ENCODE measurements around the gene RAI1. TPM values are rescaled to one million over a fixed set of nuclear protein-coding genes. Genes with fewer than 3 reads are reported as not detected.

RAI1 gene
- total and polyA plus RNA-seq, 10 of the 15 experiments (the other 5 are each of a cell fraction or from before 2014, with no cell fraction given) = 0.66 to 37.7 (median 6.0) TPM

DNA sequence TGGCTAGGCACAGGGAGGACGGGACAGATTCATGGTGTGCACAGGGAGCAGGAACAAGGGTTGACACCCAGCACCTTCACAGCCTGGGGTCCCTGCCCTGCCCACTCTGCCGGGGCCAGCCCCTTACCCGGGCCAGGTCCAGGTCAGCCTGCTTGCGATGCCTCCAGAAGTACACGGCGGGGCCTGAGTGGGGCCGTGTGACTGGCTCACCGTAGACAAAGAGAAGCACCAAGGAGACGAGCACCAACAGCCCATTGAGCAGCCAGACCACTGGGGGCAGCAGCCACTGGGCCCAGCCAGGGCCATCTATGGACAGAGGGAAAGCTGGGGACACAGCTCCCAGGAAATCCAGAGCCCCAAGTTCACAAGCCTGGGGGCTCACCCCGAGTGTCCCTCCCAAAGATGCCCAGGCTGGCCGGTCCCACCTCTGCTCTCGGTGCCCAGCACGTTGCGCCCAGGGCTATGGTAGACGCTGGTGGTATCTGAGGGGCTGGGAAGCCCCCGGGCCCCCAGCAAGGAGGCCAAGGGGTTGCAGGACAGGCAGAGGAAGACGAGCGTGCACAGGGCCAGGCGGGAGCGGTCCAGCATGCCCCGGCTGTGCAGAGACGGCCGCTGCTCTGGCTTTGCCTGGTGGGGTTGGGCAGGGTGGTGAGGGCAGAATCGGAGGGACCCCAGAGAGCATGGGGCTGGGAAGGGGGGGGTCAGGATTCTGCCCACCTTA is 135.7 kb downstream of the RAI1 start:
- in situ Hi-C loops (cut with MboI) = no loop called here
- BruUV-seq (replicated peaks) = no TSS peak
- TF ChIP-seq NBN (IDR thresholded peaks at IDR 0.05) (no peak), POLR2AphosphoS2 (IDR thresholded peaks at IDR 0.05; ENCODE audit: low read depth, low read length) (no peak), FOXM1 (IDR thresholded peaks at IDR 0.05; ENCODE audit: low read depth, low read length) (no peak), SMAD1 (IDR thresholded peaks at IDR 0.05; ENCODE audit: low read depth, partially characterized antibody) (no peak), KAT2A (conservative IDR thresholded peaks at IDR 0.05; ENCODE audit: control insufficient read depth, low read depth, low read length) (no peak), SMC3 (IDR thresholded peaks at IDR 0.05; ENCODE audit: borderline replicate concordance, low read length) (no peak), MXI1 (IDR thresholded peaks at IDR 0.05; ENCODE audit: low read depth, low read length) (no peak), CREM (IDR thresholded peaks at IDR 0.05; ENCODE audit: low read depth) (no peak), ZNF274 (IDR thresholded peaks at IDR 0.05; ENCODE audit: insufficient read depth, insufficient read length) (no peak), MYC (IDR thresholded peaks at IDR 0.05; ENCODE audit: insufficient read depth, insufficient read length, insufficient replicate concordance, low read length, severe bottlenecking) (no peak)
- TF ChIP-seq, protein P1, sequence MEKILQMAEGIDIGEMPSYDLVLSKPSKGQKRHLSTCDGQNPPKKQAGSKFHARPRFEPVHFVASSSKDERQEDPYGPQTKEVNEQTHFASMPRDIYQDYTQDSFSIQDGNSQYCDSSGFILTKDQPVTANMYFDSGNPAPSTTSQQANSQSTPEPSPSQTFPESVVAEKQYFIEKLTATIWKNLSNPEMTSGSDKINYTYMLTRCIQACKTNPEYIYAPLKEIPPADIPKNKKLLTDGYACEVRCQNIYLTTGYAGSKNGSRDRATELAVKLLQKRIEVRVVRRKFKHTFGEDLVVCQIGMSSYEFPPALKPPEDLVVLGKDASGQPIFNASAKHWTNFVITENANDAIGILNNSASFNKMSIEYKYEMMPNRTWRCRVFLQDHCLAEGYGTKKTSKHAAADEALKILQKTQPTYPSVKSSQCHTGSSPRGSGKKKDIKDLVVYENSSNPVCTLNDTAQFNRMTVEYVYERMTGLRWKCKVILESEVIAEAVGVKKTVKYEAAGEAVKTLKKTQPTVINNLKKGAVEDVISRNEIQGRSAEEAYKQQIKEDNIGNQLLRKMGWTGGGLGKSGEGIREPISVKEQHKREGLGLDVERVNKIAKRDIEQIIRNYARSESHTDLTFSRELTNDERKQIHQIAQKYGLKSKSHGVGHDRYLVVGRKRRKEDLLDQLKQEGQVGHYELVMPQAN (conservative IDR thresholded peaks at IDR 0.05) = no peak
- TF ChIP-seq, protein P2, sequence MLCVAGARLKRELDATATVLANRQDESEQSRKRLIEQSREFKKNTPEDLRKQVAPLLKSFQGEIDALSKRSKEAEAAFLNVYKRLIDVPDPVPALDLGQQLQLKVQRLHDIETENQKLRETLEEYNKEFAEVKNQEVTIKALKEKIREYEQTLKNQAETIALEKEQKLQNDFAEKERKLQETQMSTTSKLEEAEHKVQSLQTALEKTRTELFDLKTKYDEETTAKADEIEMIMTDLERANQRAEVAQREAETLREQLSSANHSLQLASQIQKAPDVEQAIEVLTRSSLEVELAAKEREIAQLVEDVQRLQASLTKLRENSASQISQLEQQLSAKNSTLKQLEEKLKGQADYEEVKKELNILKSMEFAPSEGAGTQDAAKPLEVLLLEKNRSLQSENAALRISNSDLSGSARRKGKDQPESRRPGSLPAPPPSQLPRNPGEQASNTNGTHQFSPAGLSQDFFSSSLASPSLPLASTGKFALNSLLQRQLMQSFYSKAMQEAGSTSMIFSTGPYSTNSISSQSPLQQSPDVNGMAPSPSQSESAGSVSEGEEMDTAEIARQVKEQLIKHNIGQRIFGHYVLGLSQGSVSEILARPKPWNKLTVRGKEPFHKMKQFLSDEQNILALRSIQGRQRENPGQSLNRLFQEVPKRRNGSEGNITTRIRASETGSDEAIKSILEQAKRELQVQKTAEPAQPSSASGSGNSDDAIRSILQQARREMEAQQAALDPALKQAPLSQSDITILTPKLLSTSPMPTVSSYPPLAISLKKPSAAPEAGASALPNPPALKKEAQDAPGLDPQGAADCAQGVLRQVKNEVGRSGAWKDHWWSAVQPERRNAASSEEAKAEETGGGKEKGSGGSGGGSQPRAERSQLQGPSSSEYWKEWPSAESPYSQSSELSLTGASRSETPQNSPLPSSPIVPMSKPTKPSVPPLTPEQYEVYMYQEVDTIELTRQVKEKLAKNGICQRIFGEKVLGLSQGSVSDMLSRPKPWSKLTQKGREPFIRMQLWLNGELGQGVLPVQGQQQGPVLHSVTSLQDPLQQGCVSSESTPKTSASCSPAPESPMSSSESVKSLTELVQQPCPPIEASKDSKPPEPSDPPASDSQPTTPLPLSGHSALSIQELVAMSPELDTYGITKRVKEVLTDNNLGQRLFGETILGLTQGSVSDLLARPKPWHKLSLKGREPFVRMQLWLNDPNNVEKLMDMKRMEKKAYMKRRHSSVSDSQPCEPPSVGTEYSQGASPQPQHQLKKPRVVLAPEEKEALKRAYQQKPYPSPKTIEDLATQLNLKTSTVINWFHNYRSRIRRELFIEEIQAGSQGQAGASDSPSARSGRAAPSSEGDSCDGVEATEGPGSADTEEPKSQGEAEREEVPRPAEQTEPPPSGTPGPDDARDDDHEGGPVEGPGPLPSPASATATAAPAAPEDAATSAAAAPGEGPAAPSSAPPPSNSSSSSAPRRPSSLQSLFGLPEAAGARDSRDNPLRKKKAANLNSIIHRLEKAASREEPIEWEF (IDR thresholded peaks at IDR 0.05; ENCODE audit: insufficient replicate concordance, low read depth, low read length) = no peak
- TF ChIP-seq, protein P3, sequence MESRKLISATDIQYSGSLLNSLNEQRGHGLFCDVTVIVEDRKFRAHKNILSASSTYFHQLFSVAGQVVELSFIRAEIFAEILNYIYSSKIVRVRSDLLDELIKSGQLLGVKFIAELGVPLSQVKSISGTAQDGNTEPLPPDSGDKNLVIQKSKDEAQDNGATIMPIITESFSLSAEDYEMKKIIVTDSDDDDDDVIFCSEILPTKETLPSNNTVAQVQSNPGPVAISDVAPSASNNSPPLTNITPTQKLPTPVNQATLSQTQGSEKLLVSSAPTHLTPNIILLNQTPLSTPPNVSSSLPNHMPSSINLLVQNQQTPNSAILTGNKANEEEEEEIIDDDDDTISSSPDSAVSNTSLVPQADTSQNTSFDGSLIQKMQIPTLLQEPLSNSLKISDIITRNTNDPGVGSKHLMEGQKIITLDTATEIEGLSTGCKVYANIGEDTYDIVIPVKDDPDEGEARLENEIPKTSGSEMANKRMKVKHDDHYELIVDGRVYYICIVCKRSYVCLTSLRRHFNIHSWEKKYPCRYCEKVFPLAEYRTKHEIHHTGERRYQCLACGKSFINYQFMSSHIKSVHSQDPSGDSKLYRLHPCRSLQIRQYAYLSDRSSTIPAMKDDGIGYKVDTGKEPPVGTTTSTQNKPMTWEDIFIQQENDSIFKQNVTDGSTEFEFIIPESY (IDR thresholded peaks at IDR 0.05) = no peak

More for the DNA sequence above, 135.7 kb downstream of the RAI1 start:
- intact Hi-C loops (cut with micrococcal nuclease; ENCODE audit: unreplicated experiment) = no loop called here
- ChIA-PET POLR2A (no interaction called here), CTCF (no interaction called here), RAD21 (ENCODE audit: unreplicated experiment) (interaction anchor here (0.9 to 1.5 kb wide), 2 partner anchors 19 to 43 kb away, joined by 3 to 5 read pairs; partner anchors contain the start of gene SREBF1), SMC1A (ENCODE audit: uncharacterized antibody, unreplicated experiment) (no interaction called here)
- peaks cover 21% of the 10 kb centered on the region for H3K4me1 ChIP-seq (ENCODE audit: control insufficient read depth, insufficient read depth, low read length)
- H3K4me3 ChIP-seq = no peak overlapping the region
- H4K20me1 ChIP-seq (ENCODE audit: control insufficient read depth, insufficient read depth) = no peaks in the 10 kb centered on the region; the same call in 1 of the 2 replicates
- H3K9ac ChIP-seq (ENCODE audit: control insufficient read depth, insufficient read depth, low read length) = no peak overlapping the region
- peaks cover 5 to 40% of the 10 kb centered on the region in 2 experiments; a peak in 3 of 4 replicates for H3K36me3 ChIP-seq (ENCODE audit: control insufficient read depth in 2 of 2, insufficient read depth in 2 of 2, low read length in 1 of 2)
- no peak overlapping the region for H2AFZ ChIP-seq (ENCODE audit: control insufficient read depth, low read depth, low read length)
- H3K79me2 ChIP-seq (ENCODE audit: control insufficient read depth, insufficient read depth, low read length) = no peaks in the 10 kb centered on the region
- no peaks in the 10 kb centered on the region for H3K9me3 ChIP-seq (replicated peaks; ENCODE audit: control insufficient read depth, insufficient read depth, low read length)
- ATAC-seq (no peak), FAIRE-seq (no peak), DNase-seq (ENCODE audit: low read depth, low spot score) (no peak)
- H3K4me2 ChIP-seq (ENCODE audit: control insufficient read depth, insufficient read depth) = no peak overlapping the region
- H3K27me3 ChIP-seq (replicated peaks in 1 of 2; ENCODE audit: control insufficient read depth in 2 of 2, insufficient read depth in 2 of 2, low read length in 1 of 2) = no peaks in the 10 kb centered on the region
- H3K27ac ChIP-seq (ENCODE audit: control insufficient read depth, insufficient read depth) = no peak overlapping the region
- 95% methylated on average over 24 of the region's 24 CpGs for WGBS (ENCODE audit: insufficient coverage, insufficient replicate concordance, low lambda C conversion rate, missing lambda C conversion rate)
